Vagina (tissue), 2 donors: ENCODE data around the gene BAZ1B. TPM values are rescaled to one million over a fixed set of nuclear protein-coding genes. Genes with fewer than 3 reads are reported as not detected.
"Not testable (repeated sequence)": the region's sequence is repeated elsewhere in the genome, so short reads cannot be mapped to it uniquely, and the experiment has no call there.

Source experiments
- DNase-seq, 2 donors: peaks; one replicate each; pipeline ENCODE4 v3.0.0-alpha.2; 2017; ENCODE audit errors: extremely low spot score in 2 of 2
- H3K27ac ChIP-seq: fragments of 200-600 bp; sonication (generic); one replicate; pipeline ENCODE4 v1.5.1; 2019
- H3K27me3 ChIP-seq: fragments of 200-600 bp; sonication (generic); one replicate; pipeline ENCODE4 v1.5.1; 2019
- H3K36me3 ChIP-seq, 2 donors: fragments of 200-600 bp; sonication (generic); one replicate each; pipeline ENCODE4 v1.5.1; 2017 to 2019
- H3K4me1 ChIP-seq: fragments of 200-600 bp; sonication (generic); one replicate; pipeline ENCODE4 v1.5.1; 2019
- H3K4me3 ChIP-seq, 2 donors: fragments of 200-600 bp; sonication (generic); 1 replicate in 1 of 2; 2 replicates in 1 of 2; pipeline ENCODE4 v1.5.1; 2016 to 2019
- H3K9me3 ChIP-seq: fragments of 200-600 bp; sonication (generic); one replicate; pipeline ENCODE4 v1.5.1; 2019
- POLR2A ChIP-seq, 2 donors: fragments of 450-650 bp; IDR thresholded peaks; one replicate each; pipeline ENCODE4 v1.6.1; 2017; ENCODE audit warnings: antibody characterized with exemption in 2 of 2, mild to moderate bottlenecking in 2 of 2, moderate library complexity in 2 of 2
- POLR2AphosphoS5 ChIP-seq, 2 donors: sonication (generic); formaldehyde crosslinking; IDR thresholded peaks; one replicate each; pipeline ENCODE4 v1.9.0; 2017; ENCODE audit warnings: antibody characterized with exemption in 2 of 2, mild to moderate bottlenecking in 2 of 2, low read depth in 1 of 2; ENCODE audit not compliant: insufficient read depth in 1 of 2
- intact Hi-C: fragments of 100-400 bp; cut with DNase I; formaldehyde crosslinking; loops from one replicate; pipeline ENCODE4 v1.15.1; 2023
- total RNA-seq: library from RNA; depleted of rRNA; stranded (reverse); fragments of >200 nt; gene quantifications from one replicate; pipeline ENCODE4 v1.2.3, GENCODE V29; 2016
- TF ChIP-seq, protein P1 (sequence below), 3 experiments: fragments of 450-650 bp in 2 of 3; fragments of 200-600 bp in 1 of 3; sonication (generic) in 1 of 3; IDR thresholded peaks; one replicate each; pipeline ENCODE4 v1.5.1; 2017 to 2019; ENCODE audit warnings: antibody characterized with exemption in 3 of 3, mild to moderate bottlenecking in 2 of 3, moderate library complexity in 2 of 3

The BAZ1B gene
- total RNA-seq, 1 donor from 2014 or later: 45.4 TPM

DNA sequence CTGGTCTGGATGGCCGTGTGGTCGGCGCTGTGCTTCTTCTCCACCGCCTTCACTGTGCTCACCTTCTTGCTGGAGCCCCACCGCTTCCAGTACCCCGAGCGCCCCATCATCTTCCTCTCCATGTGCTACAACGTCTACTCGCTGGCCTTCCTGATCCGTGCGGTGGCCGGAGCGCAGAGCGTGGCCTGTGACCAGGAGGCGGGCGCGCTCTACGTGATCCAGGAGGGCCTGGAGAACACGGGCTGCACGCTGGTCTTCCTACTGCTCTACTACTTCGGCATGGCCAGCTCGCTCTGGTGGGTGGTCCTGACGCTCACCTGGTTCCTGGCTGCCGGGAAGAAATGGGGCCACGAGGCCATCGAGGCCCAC is 87.4 kb downstream of the BAZ1B start:
- DNase-seq: no peak
- intact Hi-C loops: loop anchor here (5.0 kb wide), 1 partner anchor 82 kb away; no protein-coding TSS in a partner anchor
- H3K36me3 ChIP-seq: peaks cover 0 to 3% of the 10 kb centered on the region in 2 donors
- H3K4me1 ChIP-seq: peaks cover 8% of the 10 kb centered on the region
- H3K4me3 ChIP-seq: no peak overlapping the region
- H3K27me3 ChIP-seq: no peaks in the 10 kb centered on the region
- TF ChIP-seq POLR2AphosphoS5 (IDR thresholded peaks at IDR 0.05; ENCODE audit: insufficient read depth in 1 of 2, low read depth in 1 of 2) (no peak), POLR2A (IDR thresholded peaks at IDR 0.05) (no peak)
- TF ChIP-seq, protein P1, sequence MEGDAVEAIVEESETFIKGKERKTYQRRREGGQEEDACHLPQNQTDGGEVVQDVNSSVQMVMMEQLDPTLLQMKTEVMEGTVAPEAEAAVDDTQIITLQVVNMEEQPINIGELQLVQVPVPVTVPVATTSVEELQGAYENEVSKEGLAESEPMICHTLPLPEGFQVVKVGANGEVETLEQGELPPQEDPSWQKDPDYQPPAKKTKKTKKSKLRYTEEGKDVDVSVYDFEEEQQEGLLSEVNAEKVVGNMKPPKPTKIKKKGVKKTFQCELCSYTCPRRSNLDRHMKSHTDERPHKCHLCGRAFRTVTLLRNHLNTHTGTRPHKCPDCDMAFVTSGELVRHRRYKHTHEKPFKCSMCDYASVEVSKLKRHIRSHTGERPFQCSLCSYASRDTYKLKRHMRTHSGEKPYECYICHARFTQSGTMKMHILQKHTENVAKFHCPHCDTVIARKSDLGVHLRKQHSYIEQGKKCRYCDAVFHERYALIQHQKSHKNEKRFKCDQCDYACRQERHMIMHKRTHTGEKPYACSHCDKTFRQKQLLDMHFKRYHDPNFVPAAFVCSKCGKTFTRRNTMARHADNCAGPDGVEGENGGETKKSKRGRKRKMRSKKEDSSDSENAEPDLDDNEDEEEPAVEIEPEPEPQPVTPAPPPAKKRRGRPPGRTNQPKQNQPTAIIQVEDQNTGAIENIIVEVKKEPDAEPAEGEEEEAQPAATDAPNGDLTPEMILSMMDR (IDR thresholded peaks at IDR 0.05): no peak
- H3K27ac ChIP-seq: no peak overlapping the region
- no peaks in the 10 kb centered on the region for H3K9me3 ChIP-seq

DNA sequence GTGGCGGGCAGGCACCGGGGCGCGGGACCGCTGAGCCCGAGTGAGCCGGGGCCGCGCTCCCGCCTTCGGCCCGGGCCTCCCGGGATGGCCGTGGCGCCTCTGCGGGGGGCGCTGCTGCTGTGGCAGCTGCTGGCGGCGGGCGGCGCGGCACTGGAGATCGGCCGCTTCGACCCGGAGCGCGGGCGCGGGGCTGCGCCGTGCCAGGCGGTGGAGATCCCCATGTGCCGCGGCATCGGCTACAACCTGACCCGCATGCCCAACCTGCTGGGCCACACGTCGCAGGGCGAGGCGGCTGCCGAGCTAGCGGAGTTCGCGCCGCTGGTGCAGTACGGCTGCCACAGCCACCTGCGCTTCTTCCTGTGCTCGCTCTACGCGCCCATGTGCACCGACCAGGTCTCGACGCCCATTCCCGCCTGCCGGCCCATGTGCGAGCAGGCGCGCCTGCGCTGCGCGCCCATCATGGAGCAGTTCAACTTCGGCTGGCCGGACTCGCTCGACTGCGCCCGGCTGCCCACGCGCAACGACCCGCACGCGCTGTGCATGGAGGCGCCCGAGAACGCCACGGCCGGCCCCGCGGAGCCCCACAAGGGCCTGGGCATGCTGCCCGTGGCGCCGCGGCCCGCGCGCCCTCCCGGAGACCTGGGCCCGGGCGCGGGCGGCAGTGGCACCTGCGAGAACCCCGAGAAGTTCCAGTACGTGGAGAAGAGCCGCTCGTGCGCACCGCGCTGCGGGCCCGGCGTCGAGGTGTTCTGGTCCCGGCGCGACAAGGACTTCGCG is 88.0 kb downstream of the BAZ1B start:
- Histone ChIP-seq H3K27me3 (no peaks in the 10 kb centered on the region), H3K36me3 (no peaks in the 10 kb centered on the region), H3K9me3 (no peaks in the 10 kb centered on the region), H3K27ac (no peak overlapping the region), H3K4me1 (peaks cover 8% of the 10 kb centered on the region), H3K4me3 (peak overlapping the region; percentile 33 to 48)
- TF ChIP-seq POLR2A (IDR thresholded peaks at IDR 0.05) (no peak), POLR2AphosphoS5 (IDR thresholded peaks at IDR 0.05; ENCODE audit: insufficient read depth in 1 of 2, low read depth in 1 of 2) (no peak)
- TF ChIP-seq, protein P1 (IDR thresholded peaks at IDR 0.05): no peak
- intact Hi-C loops: no loop called here
- DNase-seq: no peak

DNA sequence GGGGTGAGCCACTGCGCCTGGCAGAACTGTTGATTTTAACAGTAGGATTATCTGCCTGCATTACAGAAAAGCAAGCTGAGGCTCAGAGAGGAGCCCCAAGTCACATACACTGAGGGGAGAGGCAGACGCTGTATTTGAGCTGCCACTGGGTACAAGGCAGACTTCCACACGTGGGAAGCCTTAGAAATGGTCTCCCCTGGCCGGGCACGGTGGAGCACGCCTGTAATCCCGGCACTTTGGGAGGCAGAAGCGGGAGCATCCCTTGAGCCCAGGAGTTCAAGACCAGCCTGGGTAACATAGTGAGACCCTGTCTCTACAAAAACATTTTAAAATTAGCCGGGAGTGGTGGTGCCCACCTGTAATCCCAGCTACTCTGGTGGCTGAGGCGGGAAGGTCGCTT is 89.4 kb downstream of the BAZ1B start:
- intact Hi-C loops: no loop called here
- H3K9me3 ChIP-seq: no peaks in the 10 kb centered on the region
- H3K27me3 ChIP-seq: no peaks in the 10 kb centered on the region
- H3K36me3 ChIP-seq: no peaks in the 10 kb centered on the region
- no peak overlapping the region for H3K27ac ChIP-seq
- no peak overlapping the region for H3K4me3 ChIP-seq
- peaks cover 1% of the 10 kb centered on the region for H3K4me1 ChIP-seq
- no peak for DNase-seq
- TF ChIP-seq, protein P1 (IDR thresholded peaks at IDR 0.05): no peak
- TF ChIP-seq POLR2AphosphoS5 (IDR thresholded peaks at IDR 0.05; ENCODE audit: insufficient read depth in 1 of 2, low read depth in 1 of 2) (no peak), POLR2A (IDR thresholded peaks at IDR 0.05) (no peak)

DNA sequence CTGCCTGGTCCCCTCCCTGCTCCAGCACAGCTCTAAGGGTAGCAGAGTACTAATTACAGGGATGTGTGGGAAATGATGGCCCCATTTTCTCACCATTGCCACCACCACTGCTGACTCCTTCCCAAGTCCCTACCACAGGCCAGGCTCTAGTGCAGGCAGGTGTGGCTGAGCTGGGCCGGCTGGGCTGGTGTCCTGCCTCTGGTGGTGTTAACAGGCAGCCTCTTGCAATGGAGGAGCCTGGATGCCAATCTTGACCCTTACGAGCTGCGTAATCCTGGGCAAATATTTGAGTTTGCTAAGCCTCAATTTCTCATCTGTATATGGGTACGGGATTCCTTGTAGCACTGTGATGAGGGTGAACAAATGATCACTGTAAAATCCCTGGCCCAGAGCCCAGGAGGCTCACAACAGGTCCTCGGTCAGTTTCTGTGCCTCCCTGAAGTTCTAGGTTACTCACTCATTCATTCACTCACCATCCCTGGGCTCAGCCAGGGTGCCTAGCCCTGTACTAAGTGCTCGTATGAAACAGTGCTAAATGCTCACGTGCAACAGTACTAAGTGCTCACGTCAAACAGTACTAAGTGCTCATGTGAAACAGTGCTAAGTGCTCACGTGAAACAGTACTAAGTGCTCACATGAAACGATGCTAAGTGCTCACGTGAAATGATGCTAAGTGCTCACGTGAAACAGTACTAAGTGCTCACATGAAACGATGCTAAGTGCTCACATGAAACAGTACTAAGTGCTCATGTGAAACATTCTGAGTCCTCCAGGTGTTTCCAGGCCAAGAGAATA is 90.9 kb downstream of the BAZ1B start:
- Histone ChIP-seq H3K36me3 (no peaks in the 10 kb centered on the region), H3K27ac (no peak overlapping the region), H3K27me3 (no peaks in the 10 kb centered on the region), H3K4me3 (no peak overlapping the region), H3K4me1 (no peaks in the 10 kb centered on the region), H3K9me3 (no peaks in the 10 kb centered on the region)
- intact Hi-C loops: no loop called here
- DNase-seq: no peak
- TF ChIP-seq, protein P1 (IDR thresholded peaks at IDR 0.05): no peak
- TF ChIP-seq POLR2AphosphoS5 (IDR thresholded peaks at IDR 0.05; ENCODE audit: insufficient read depth in 1 of 2, low read depth in 1 of 2) (no peak), POLR2A (IDR thresholded peaks at IDR 0.05) (no peak)

DNA sequence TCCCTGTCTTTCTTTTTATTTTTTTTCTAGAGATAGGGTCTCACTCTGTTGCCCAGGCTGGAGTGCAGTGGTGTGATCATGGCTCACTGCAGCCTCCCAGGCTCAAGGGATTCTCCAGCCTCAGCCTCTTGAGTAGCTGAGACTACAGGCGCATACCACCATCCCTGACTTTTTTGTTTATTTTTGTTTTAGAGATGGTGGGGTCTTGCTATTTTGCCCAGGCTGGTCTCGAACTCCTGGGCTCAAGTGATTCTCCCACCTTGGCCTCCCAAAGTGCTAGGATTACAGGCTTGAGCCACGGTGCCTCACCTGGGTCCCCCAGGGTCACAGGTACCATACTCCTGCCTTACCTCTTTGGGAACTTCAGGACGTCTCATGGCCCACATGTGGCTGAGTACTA is 91.6 kb downstream of the BAZ1B start:
- H3K36me3 ChIP-seq, H3K27ac ChIP-seq, H3K4me1 ChIP-seq, H3K4me3 ChIP-seq, H3K9me3 ChIP-seq, H3K27me3 ChIP-seq, DNase-seq, intact Hi-C loops: not testable (repeated sequence)
